CD14-positive monocyte (primary cell): ENCODE measurements around the gene PADI6. TPM values are rescaled to one million over a fixed set of nuclear protein-coding genes. Genes with fewer than 3 reads are reported as not detected.

Source experiments
- DNase-seq, 3 donors: peaks; one replicate each; pipeline ENCODE4 v3.0.0-alpha.2; 2011 to 2022
- H2AFZ ChIP-seq: 2 replicates; pipeline ENCODE4 v1.6.0; 2012; ENCODE audit warnings: mild to moderate bottlenecking, low read depth, low read length, inconsistent platforms; ENCODE audit not compliant: insufficient read depth, poor library complexity, severe bottlenecking
- H3K27ac ChIP-seq, 2 donors: 1 replicate in 1 of 2; 2 replicates in 1 of 2; pipeline ENCODE4 v1.5.1; 2012 to 2013; ENCODE audit warnings: low read length in 2 of 2, control low read depth in 1 of 2, inconsistent platforms in 1 of 2, low read depth in 1 of 2, mild to moderate bottlenecking in 1 of 2
- H3K27me3 ChIP-seq, 2 donors: one replicate each; pipeline versions ENCODE4 v1.6.0 to v1.6.1; 2011 to 2013; ENCODE audit warnings: low read length in 2 of 2; ENCODE audit not compliant: control insufficient read depth in 2 of 2, insufficient read depth in 2 of 2
- H3K36me3 ChIP-seq, 2 donors: replicated peaks in 1 of 2; 1 replicate in 1 of 2; 2 replicates in 1 of 2; pipeline versions ENCODE4 v1.5.1 to v1.6.1; 2012 to 2013; ENCODE audit warnings: low read length in 2 of 2, control low read depth in 1 of 2, inconsistent platforms in 1 of 2, mild to moderate bottlenecking in 1 of 2; ENCODE audit not compliant: insufficient read depth in 2 of 2, control insufficient read depth in 1 of 2
- H3K4me1 ChIP-seq, 2 donors: 1 replicate in 1 of 2; 2 replicates in 1 of 2; pipeline versions ENCODE4 v1.5.1 to v1.6.1; 2012 to 2013; ENCODE audit warnings: low read length in 2 of 2, control low read depth in 1 of 2, inconsistent platforms in 1 of 2, mild to moderate bottlenecking in 1 of 2, moderate library complexity in 1 of 2; ENCODE audit not compliant: insufficient read depth in 2 of 2, control insufficient read depth in 1 of 2
- H3K4me2 ChIP-seq: replicated peaks from 2 replicates; pipeline ENCODE3; 2012; ENCODE audit warnings: low read length, moderate library complexity, mild to moderate bottlenecking; ENCODE audit not compliant: poor library complexity, severe bottlenecking; ENCODE audit errors: extremely low read depth
- H3K4me3 ChIP-seq, 3 experiments: fragments of 200-600 bp in 1 of 3; sonication (generic) in 1 of 3; replicated peaks in 1 of 3; 1 replicate in 2 of 3; 2 replicates in 1 of 3; pipeline ENCODE4 v1.5.1; 2011 to 2013; ENCODE audit warnings: low read length in 3 of 3, mild to moderate bottlenecking in 3 of 3, control low read depth in 2 of 3, low read depth in 2 of 3, inconsistent platforms in 1 of 3, moderate library complexity in 1 of 3
- H3K79me2 ChIP-seq: 2 replicates; pipeline ENCODE4 v1.6.0; 2012; ENCODE audit warnings: mild to moderate bottlenecking, control low read depth, inconsistent platforms, low read length, moderate library complexity; ENCODE audit not compliant: insufficient read depth
- H3K9ac ChIP-seq: 2 replicates; pipeline ENCODE4 v1.6.0; 2017; ENCODE audit warnings: low read length, mild to moderate bottlenecking; ENCODE audit not compliant: insufficient read depth, poor library complexity, severe bottlenecking
- H3K9me3 ChIP-seq, 2 donors: replicated peaks in 1 of 2; 1 replicate in 1 of 2; 2 replicates in 1 of 2; pipeline versions ENCODE4 v1.5.1 to v1.6.1; 2012 to 2013; ENCODE audit warnings: low read length in 2 of 2, control low read depth in 1 of 2; ENCODE audit not compliant: control insufficient read depth in 1 of 2, insufficient read depth in 1 of 2
- H4K20me1 ChIP-seq: 2 replicates; pipeline ENCODE4 v1.6.0; 2012; ENCODE audit warnings: mild to moderate bottlenecking, low read length, control low read depth, moderate library complexity; ENCODE audit not compliant: insufficient read depth
- H3K27ac Mint-ChIP-seq, 7 donors: one replicate each; pipeline ENCODE4 v1.8.0; 2020; ENCODE audit warnings: mild to moderate bottlenecking in 7 of 7, mixed read lengths in 7 of 7, moderate library complexity in 6 of 7, inconsistent platforms in 2 of 7
- H3K27me3 Mint-ChIP-seq, 3 donors: one replicate each; pipeline ENCODE4 v1.8.0; 2021 to 2022; ENCODE audit warnings: low read depth in 3 of 3, mild to moderate bottlenecking in 3 of 3, mixed read lengths in 3 of 3, moderate library complexity in 3 of 3, inconsistent platforms in 1 of 3
- H3K36me3 Mint-ChIP-seq, 2 donors: one replicate each; pipeline ENCODE4 v1.8.0; 2020; ENCODE audit warnings: mixed read lengths in 2 of 2, inconsistent platforms in 1 of 2, mild to moderate bottlenecking in 1 of 2
- H3K4me1 Mint-ChIP-seq: one replicate; pipeline ENCODE4 v1.8.0; 2020; ENCODE audit warnings: mild to moderate bottlenecking, mixed read lengths
- H3K4me3 Mint-ChIP-seq, 2 donors: one replicate each; pipeline ENCODE4 v1.8.0; 2020; ENCODE audit warnings: mild to moderate bottlenecking in 2 of 2, mixed read lengths in 2 of 2, moderate library complexity in 1 of 2
- H3K9me3 Mint-ChIP-seq, 7 donors: one replicate each; pipeline ENCODE4 v1.8.0; 2020 to 2022; ENCODE audit warnings: mixed read lengths in 7 of 7, mild to moderate bottlenecking in 6 of 7, moderate library complexity in 6 of 7, inconsistent platforms in 2 of 7
- WGBS: methylation state at CpG from one replicate; pipeline ENCODE4 v1.1.5; 2013; ENCODE audit warnings: missing lambda C conversion rate; ENCODE audit not compliant: insufficient coverage; 5-methylcytosine and 5-hydroxymethylcytosine counted together
- intact Hi-C, 2 donors: fragments of 100-400 bp; cut with micrococcal nuclease; formaldehyde crosslinking; loops; one replicate each; pipeline versions ENCODE4 v1.15.0 to v1.15.1; 2023
- polyA plus RNA-seq, 3 donors: library from polyadenylated mRNA; depleted of rRNA in 1 of 3; unstranded in 2 of 3; stranded (reverse) in 1 of 3; fragments of 300-500 nt in 2 of 3; fragments of >200 nt in 1 of 3; fragmentation: Illumina TruSeq in 2 of 3; gene quantifications; 1 replicate in 2 of 3; 2 replicates in 1 of 3; pipeline ENCODE4 v1.2.3, GENCODE V29; 2012 to 2021
- TF ChIP-seq, protein P1 (sequence below): fragments of 200-600 bp; IDR thresholded peaks from one replicate; pipeline ENCODE4 v1.8.0; 2022; ENCODE audit warnings: antibody characterized with exemption, mild to moderate bottlenecking

The PADI6 gene
- polyA plus RNA-seq, 3 donors, result 0.66 to 0.83 (median 0.78) TPM

DNA sequence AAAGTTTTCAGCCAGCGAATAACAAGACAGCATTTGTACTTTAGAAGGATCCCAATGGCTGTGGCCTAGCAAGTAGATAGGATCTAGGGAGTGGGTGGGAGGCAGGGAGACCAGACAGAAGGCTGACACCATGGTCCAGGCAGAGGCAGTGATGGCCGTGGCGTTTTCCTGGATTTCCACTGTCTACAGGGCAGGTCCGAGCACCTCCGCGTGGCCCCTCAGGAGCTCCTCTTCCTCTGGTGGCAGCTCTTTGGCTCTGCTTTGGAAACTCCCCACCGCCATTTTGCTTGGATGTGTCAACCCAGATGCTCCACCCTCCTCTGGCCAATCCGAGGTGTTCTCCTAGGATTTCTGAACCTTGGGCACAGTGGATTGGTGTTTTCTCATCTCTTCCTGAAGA lies 38.9 kb upstream of the PADI6 start:
- H2AFZ ChIP-seq, result no peak overlapping the region
- Mint-ChIP-seq H3K9me3 (peaks cover 0 to 1% (median 0%) of the 10 kb centered on the region in 7 donors), H3K27ac (peak overlapping the region in 5 of 7 donors; percentile 0 to 73 (median 46)), H3K4me1 (peaks cover 4% of the 10 kb centered on the region), H3K4me3 (no peak overlapping the region), H3K27me3 (peaks cover 0 to 4% (median 0%) of the 10 kb centered on the region in 3 donors), H3K36me3 (peaks cover 80 to 96% of the 10 kb centered on the region in 2 donors)
- no peak for DNase-seq
- TF ChIP-seq, protein P1, sequence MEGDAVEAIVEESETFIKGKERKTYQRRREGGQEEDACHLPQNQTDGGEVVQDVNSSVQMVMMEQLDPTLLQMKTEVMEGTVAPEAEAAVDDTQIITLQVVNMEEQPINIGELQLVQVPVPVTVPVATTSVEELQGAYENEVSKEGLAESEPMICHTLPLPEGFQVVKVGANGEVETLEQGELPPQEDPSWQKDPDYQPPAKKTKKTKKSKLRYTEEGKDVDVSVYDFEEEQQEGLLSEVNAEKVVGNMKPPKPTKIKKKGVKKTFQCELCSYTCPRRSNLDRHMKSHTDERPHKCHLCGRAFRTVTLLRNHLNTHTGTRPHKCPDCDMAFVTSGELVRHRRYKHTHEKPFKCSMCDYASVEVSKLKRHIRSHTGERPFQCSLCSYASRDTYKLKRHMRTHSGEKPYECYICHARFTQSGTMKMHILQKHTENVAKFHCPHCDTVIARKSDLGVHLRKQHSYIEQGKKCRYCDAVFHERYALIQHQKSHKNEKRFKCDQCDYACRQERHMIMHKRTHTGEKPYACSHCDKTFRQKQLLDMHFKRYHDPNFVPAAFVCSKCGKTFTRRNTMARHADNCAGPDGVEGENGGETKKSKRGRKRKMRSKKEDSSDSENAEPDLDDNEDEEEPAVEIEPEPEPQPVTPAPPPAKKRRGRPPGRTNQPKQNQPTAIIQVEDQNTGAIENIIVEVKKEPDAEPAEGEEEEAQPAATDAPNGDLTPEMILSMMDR, result no peak
- H3K27me3 ChIP-seq, result no peaks in the 10 kb centered on the region
- H3K4me2 ChIP-seq, result no peak overlapping the region
- H3K9ac ChIP-seq, result no peak overlapping the region
- H3K27ac ChIP-seq, result no peak overlapping the region
- no peak overlapping the region for H3K4me3 ChIP-seq
- H3K9me3 ChIP-seq, result no peaks in the 10 kb centered on the region
- no peaks in the 10 kb centered on the region for H3K4me1 ChIP-seq
- H4K20me1 ChIP-seq, result peaks cover 32% of the 10 kb centered on the region
- 96% methylated on average over 6 of the region's 8 CpGs for WGBS
- H3K36me3 ChIP-seq, result peaks cover 76 to 92% of the 10 kb centered on the region in 2 donors
- intact Hi-C loops, result loop anchor here in 1 of 2 donors (2.0 to 10.0 kb wide), 2 partner anchors 208 to 266 kb away; no protein-coding TSS in a partner anchor
- H3K79me2 ChIP-seq, result peaks cover 26% of the 10 kb centered on the region

DNA sequence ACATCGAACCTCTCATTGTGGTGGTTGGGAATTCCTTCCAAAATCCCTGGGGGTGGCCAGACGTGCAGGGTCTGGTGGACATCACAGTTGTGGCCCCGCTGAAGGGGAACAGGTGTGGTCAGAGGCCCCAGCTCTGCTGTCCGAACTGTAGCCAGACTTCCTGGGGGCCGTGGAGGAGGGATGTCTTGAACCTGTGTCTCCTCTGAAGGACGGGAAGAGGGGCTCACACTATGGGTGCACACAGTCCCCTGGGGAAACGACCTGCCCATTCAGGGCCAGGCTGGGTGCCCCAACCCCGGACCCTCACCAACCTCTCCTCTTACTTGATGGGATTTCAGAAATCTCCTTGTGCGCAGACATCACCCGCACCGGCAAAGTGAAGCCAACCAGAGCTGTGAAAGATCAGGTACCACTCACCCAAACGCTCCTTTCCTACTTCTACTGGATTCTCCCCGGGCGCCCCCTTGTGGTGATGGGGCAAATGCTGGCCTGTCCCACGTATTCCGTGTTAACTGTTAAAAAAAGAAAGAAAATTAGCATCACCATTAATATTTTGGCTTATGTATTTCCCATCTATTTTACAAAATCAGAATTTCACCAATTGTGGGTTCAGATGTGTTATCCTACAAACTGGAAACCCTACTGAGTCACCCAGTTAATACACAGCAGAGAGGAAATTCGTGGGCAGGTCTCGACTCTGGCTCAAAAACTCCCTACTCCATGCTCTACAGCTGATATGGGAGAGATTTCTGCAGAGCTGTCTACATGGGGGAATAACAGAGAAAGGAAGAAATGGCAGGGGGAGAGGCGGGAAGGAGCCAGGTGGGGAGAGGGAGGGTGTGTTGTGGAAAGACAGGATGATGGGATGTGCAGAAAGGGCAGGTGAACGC lies 35.9 kb upstream of the PADI6 start:
- Histone ChIP-seq H3K4me1 (no peaks in the 10 kb centered on the region), H4K20me1 (peaks cover 16% of the 10 kb centered on the region), H3K36me3 (peaks cover 83 to 96% of the 10 kb centered on the region in 2 donors), H3K79me2 (peaks cover 4% of the 10 kb centered on the region), H3K27me3 (no peaks in the 10 kb centered on the region), H3K27ac (no peak overlapping the region), H2AFZ (no peak overlapping the region), H3K4me2 (no peak overlapping the region), H3K4me3 (no peak overlapping the region), H3K9me3 (no peaks in the 10 kb centered on the region), H3K9ac (no peak overlapping the region)
- 76% methylated on average over 8 of the region's 20 CpGs for WGBS
- peak; percentile 47 to 60 (median 58) for DNase-seq
- H3K4me1 Mint-ChIP-seq, result peaks cover 1% of the 10 kb centered on the region
- peaks cover 0 to 2% (median 1%) of the 10 kb centered on the region in 3 donors for H3K27me3 Mint-ChIP-seq
- no peak overlapping the region for H3K4me3 Mint-ChIP-seq
- peaks cover 84 to 97% of the 10 kb centered on the region in 2 donors for H3K36me3 Mint-ChIP-seq
- TF ChIP-seq, protein P1, result peak; percentile 90
- H3K9me3 Mint-ChIP-seq, result peaks cover 0 to 2% (median 0%) of the 10 kb centered on the region in 7 donors
- peak overlapping the region in 3 of 7 donors; percentile 26 to 60 (median 56) for H3K27ac Mint-ChIP-seq
- intact Hi-C loops, result loop anchor here in 1 of 2 donors (10.0 kb wide), 1 partner anchor 211 kb away; no protein-coding TSS in a partner anchor
